HG02943 (cell line): ENCODE data around the gene GCH1.
"Not testable (repeated sequence)": the region's sequence is repeated elsewhere in the genome, so short reads cannot be mapped to it uniquely, and the experiment has no call there.

Experiments used
- ATAC-seq: cut with Tn5 transposase; IDR thresholded peaks from one replicate; pipeline ENCODE4 v1.9.1; 2021; ENCODE audit warnings: mild to moderate bottlenecking, low read depth, moderate library complexity; ENCODE audit not compliant: unreplicated experiment

Gene GCH1, protein sequence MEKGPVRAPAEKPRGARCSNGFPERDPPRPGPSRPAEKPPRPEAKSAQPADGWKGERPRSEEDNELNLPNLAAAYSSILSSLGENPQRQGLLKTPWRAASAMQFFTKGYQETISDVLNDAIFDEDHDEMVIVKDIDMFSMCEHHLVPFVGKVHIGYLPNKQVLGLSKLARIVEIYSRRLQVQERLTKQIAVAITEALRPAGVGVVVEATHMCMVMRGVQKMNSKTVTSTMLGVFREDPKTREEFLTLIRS

DNA sequence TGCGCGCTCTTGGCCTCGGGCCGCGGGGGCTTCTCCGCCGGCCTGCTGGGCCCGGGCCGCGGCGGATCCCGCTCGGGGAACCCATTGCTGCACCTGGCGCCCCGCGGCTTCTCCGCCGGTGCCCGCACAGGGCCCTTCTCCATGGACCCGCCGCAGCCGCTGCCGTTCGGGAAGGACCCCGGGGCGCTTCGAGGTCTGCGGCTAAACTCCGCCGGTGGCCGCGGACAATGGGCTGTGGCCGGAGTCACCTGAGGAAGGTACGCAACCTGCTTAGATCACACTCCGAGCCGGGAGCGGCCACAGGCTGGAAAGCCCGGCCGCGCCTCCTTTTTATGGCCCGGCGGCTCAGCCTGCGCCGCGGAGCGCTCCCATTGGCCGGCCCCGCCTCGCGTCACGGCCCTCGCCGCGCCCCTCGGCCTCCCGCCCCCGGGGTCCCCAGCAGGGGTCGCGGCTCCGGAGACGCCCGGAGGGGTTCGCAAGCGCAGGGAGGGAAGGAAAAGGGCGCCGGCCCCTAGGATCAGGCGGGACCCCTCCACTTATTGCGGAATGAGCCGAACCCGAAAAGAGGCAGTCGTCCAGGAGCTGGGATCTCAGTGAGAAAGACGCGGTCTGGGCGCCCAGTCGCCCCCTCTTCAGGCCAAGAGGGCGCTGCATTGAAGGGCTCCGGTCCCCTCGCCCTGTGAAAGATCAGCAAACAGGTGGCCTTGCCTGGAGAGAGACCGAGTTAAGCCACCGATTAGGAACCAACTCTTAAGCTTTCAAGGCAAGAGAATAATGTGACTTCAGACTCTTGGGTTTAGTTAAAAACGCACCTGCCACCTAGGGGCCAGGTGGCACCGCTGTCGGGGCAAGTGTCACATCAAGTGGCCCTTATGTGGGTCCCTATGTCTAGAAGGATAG, at the start of gene GCH1:
TSS of gene GCH1 (minus strand) at position 306 of the 900 bp plus-strand sequence. CDS start at position 143, 163 bp downstream.
- peak; percentile 74 for ATAC-seq

DNA sequence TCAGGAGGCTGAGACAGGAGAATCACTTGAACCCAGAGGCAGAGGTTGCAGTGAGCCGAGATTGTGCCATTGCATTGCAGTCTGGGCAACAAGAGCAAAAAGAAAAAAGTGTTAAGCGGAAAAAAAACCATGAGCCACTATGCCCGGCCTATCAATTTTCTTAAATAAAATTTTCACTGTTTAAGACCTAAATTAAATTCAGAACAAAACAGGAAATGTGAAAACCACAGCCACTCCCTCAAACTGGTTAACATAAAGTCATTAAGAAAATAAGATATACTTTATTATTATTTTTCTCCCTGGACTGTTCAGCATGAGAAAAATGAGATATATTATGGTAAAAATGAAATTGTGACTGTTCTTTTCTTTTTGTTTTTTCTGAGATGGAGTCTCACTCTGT, 44.6 kb upstream of the GCH1 start:
- ATAC-seq: no peak

DNA sequence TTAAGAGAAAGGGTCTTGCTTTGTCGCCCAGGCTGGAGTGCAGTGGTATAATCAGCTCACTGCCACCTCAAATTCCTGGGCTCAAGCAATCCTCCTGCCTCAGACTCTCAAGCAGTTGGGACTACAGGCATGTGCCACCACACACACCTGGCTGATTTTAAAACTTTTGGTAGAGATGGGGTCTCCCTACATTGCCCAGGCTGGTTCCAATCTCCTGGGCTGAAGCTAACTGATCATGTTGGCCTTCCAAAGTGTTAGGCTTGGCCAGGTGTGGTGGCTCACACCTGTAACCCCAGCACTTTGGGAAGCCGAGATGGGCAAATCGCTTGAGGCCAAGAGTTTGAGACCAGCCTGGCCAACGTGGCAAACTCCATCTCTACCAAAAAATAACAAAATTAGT, 43.9 kb upstream of the GCH1 start:
- no peak for ATAC-seq

DNA sequence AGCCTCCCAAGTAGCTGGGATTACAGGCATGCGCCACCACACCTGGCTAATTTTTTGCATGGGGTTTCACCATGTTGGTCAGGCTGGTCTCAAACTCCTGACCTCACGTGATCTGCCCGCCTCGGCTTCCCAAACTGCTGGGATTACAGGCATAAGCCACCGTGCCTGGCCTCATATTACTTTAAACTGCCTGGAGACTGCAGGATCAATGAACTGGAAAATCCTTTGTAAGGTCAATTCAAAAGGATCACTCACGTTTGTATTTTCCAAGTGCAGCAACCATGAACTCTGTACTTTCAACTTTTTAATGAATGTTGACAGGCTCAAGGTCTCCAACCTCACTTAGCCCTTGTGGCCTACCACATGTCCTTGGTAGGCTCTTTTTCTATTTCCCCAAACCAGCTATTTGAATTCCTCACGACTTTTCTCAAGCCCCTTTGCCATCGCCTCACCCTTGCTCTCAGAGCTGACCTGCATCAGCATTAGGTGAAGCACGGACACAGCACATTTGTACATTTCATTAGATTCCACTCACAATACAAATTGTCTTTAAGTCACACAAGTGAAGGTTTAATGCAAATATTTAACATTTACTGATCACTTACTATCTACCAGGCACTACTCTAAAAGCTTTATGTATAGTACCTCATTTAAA, 42.2 kb upstream of the GCH1 start:
- no peak for ATAC-seq

DNA sequence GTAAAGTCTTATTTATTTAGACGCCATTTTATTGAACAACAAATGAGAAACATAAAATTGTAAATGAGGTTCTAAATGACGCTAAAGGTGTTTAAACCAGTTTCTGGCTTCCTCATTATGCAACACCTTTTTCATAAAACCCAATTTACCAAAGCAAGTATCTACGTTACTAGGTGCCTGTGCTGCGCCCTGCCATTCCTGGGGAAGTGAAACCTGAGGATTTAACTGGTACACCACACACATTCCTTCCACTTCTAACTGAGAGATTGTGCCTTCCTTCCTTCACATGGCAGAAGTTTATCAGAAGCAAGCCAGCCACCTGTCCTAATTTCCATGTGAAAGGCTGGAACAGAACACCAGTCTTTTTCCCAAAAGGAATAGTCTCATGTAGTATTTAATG, 40.3 kb upstream of the GCH1 start:
- ATAC-seq: no peak

DNA sequence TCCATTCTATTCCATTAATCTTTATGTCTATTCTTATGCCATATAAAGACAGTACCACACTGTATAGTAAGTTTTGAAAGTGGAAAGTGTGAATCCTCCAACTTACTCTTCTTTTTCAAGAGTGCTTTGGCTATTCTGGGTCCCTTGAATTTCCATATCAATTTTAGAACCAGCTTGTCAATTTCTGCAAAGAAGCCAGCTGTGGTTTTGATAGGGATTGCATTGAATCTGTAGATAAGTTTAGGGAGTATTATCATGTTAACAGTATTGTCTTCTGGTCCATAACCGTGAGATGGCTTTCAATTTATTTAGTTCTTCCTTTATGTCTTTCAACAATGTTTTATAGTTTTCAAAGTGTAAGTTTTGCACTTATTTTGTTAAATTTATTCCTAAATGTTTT, 34.2 kb upstream of the GCH1 start:
- ATAC-seq: no peak

DNA sequence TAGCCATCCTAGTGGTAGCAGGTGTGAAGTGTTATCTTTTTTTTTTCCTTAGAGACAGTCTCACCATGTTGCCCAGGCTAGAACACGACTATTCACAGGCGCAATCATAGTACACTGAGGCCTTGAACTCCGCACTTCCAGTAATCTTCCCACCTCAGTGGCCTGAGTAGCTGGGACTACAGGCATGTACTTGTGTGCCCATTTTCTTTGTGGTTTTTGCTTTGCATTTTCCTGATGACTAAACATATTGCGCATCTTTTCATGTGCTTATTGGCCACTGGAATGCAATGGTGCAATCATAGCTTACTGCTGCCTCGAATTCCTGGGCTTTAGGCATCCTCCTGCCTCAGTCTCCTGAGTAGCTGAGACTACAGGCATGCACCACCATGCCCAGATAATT, 33.3 kb upstream of the GCH1 start:
- ATAC-seq: no peak

DNA sequence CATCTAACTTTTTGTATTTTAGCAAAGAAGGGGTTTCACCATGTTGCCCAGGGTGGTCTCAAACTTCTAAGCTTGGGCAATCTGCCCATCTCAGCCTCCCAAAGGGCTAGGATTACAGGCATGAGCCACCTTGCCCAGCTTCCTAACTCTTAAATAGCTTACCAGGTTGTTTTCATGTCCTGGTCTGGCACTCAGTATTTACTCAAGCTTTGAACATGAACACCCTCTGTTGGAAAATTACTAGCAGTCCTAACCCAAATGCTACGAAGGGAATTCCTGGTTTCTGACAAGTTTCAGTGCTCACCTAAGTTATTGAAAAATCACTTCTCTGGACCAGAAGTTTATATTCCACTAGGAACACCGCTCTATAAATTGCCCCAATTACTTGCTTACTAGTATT, 32.5 kb upstream of the GCH1 start:
- no peak for ATAC-seq

DNA sequence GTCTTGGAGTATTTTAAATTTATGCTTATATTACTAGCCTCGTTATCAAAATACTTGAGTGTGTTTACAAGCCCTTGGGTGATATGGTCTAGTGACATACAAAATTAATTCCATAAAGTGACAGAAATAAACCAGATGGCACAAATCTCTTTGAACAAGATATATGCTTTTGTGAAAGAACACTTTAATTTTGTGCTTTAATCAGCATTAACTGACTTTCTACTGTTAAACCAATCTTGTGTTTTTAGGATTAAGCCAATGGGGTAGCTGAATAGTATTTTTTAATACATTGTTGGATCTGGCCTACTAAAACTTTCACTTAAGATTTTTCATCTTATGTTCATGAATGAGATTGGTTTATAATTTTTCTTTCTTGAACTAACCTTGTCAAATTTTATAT, 30.4 kb upstream of the GCH1 start:
- no peak for ATAC-seq

DNA sequence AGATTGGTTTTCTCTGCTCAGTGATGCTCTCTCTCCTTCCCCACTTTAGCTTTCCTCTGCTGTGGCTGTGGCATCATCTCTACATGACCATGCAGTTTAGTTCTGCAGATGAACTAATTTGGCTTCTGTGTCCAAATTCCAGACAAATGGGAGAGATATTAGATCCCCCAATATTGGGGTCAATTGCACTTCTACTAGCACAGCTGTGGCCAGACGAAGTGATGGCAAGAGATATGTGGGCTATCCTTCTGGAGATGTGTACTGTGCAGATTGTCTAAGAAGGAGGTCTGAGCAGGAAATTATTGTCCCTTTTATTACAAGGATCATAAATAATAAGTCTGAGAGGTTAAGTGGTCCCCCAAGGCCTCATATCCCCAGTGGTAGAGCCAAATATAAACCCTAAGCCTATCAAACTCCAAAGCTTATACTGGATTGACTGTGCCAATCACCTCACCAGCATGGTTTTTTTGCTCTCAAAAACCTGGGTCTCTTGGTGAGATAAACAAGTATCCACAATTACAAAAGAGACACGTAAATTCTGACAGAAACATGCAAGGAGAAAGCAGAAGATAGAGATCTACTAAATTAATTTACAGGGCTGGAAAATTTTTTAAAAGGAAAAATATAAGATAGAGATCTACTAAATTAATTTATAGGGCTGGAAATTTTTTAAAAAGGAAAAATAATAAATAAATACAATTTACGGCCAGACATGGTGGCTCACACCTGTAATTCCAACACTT, 29.1 kb upstream of the GCH1 start:
- no peak for ATAC-seq

DNA sequence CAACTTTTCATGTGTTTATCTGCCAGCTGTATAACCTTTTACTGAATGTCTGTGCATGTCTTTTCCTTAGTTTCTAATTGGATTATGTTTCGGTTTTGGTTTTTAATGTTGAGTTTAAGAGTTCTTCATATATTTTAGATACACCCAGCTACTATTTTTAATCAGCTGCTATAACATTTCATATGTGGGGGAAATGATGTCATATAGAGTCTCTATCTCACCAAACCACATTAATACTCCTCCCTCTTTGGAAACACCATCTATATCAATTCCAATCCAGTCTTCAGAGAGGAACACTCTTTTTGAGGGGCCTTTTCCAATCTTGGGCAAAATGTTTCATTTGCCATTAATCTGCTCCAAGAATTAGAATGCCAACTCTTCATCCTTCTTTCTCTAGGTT, 28.5 kb upstream of the GCH1 start:
- no peak for ATAC-seq

DNA sequence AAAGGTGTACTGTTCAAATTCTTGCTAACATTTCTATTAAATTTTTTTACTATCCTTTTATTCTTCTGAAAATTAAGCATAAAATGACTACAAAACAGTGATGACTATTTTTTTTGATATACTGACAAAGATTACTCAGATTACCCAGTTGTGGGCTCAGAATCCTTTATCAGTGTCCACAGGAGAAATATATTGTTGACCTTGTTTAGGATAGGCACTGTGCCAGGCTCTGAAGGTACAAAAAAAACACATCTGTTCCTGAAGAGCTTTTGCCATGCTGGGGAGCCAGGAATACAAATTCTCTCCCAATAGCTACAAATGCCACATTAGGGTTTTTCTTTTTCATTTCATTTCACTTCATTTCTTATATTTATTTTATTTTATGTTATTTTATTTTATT, 26.9 kb upstream of the GCH1 start:
- no peak for ATAC-seq

DNA sequence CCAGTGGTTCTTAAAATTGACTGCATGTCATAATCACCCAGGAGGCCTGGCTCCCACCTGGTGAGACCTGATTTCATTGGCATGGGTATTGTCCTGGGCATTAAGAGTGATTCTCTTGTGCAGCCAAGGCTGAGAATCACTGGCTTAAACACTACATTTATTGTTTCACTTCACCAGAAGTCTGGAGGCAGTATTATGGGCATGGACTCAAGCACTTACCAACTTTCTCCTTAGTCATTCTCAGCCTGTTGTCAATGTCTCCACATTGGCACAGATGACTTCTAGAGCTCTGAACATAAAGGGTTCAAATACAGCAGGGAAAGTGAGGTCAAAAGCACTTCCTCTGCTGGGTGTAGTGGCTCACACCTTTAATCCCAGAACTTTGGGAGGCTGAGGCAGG, 25.6 kb upstream of the GCH1 start:
- ATAC-seq: no peak

DNA sequence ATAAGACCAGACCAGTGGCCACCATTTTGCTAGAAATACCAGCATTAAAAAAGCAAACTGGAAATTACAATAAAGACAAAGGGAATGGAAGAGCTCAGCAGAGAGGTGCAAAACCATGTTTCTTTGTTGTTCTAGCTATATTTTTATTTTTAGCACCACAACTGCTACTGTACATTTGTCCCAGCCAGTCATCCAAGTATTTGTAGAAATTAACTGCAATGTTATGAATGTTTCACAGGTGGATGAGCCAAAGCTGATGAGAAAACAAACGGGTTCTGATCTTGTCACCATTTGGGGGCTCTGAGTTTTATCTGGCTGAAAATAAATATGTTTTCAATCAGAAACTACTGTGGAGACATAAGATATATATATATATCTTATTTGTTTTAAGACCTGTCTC, 24.9 kb upstream of the GCH1 start:
- ATAC-seq: no peak

DNA sequence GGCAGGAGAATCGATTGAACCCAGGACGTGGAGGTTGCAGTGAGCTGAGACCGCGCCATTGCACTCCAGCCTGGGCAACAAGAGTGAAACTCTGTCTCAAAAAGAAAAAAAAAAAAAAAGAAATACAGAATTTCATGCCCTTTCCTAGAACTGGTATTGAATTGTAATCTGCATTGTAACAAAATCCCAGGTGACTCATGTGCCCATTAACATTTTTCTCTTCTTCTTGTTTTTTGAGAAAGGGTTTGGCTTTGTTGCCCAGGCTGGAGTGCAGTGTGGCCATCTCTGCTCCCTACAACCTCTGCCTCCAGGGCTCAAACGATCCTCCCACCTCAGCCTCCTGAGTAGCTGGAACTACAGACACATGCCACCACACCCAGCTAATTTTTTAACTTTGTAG, 23.9 kb upstream of the GCH1 start:
- not testable (repeated sequence) for ATAC-seq

DNA sequence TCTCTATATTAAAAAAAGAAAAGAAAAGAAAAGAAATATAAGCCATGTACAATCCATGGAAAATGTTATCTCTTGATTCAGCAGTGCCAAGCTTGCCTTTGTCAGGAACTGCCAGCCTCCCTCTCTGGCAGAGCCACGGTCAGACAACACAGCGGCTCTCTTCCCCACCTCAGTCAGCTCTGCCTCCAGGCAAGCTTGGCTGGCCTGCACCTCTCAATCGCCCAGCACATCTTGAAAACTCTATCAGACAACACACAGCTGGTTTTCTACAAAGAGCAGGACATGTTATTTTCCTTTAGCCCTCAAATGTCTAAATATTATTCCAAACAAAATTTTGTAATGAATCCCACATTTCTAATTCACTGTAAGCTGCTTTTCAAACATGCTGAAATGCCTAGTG, 20.0 kb upstream of the GCH1 start:
- no peak for ATAC-seq

DNA sequence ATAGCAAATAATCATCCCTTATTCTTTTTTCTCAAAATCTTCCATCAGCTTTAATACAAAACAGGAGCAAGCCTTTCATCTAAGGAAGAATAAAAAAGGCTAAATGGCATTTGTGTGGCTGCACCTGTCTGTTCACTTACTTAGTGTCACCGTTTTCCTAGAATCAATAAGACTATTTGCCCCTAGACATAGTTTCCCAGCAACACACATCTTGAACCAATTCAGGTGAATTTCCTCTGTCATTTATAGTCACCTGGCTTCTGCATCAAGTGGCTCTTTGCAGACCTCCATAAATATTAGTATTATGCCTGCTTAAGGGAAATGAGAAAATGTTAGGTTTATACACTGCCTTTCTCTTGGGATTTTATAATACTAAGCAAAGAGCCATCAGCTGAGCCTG, 17.4 kb upstream of the GCH1 start:
- no peak for ATAC-seq

DNA sequence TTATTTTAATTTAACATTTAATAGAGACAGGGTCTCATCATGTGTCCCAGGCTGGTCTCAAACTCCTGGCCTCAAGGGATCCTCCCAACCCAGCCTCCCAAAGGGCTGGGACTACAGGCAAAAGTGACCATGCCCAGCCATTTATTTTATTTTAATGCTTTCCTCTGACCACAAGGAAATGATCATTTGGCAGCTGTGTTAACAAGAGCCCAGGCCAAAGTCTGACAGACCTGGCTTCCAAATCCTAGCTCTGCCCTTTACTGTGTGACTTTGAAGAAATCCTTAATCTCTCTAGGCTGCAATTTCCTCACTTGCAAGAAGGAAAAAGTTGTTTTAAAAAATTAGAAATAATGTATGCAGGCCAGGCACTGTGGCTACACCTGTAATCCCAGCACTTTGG, 16.7 kb upstream of the GCH1 start:
- ATAC-seq: no peak

DNA sequence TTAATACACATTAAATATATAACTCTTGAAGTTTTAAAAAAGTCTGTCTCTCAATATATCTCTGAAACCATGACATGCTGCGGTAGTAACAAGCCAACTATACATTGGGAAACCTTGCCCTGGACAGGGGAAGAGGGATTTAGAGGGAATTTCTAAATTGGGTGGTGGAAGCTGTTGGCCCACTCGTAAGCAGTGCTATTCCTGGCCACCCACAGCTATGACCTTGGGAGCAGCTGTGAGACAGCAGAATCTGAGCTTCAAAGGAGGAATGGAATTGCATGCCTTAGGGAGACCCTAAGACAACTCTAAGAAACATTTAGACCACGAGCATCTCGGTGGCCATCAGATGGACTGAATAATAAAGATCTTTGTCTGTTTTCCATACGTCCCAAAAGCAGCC, 15.8 kb upstream of the GCH1 start:
- no peak for ATAC-seq

DNA sequence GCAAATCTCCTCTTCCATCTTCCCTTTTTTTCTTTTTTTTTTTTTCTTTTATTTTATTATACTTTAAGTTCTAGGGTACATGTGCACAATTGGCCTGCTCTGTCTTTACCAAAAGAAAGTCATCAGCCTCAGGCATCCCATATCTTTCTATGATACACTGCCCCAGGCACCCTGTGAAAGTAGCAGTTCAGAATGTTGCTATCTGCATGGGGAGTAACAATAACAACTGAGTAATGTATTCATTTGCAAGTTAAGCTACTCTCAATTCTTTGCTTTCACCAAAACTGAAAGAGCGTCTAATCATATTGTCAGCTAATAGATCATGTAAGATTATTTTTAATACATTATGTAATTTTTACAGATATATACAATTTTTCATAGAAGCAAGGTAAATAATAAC, 13.5 kb upstream of the GCH1 start:
- no peak for ATAC-seq
